Choroid plexus epithelial cell (primary cell): ENCODE results near the gene ADAT1.

Source experiments
- DNase-seq: peaks from one replicate; pipeline ENCODE4 v3.0.0-alpha.2; 2010; ENCODE audit warnings: low read depth
- H3K4me3 ChIP-seq: 2 replicates; pipeline ENCODE4 v1.5.1; 2011; ENCODE audit warnings: low read depth, mild to moderate bottlenecking, control low read depth, low read length, moderate library complexity
- CTCF ChIP-seq: conservative IDR thresholded peaks from 2 replicates; pipeline ENCODE4 v1.5.1; 2011; ENCODE audit warnings: low read depth, mild to moderate bottlenecking, control low read depth, inconsistent platforms, low read length, moderate library complexity

ADAT1 gene

GRCh38 chr16:75556431-75556950 lies 66.6 kb downstream of the ADAT1 start:
- H3K4me3 ChIP-seq: peak overlapping the region; percentile 81
- TF ChIP-seq CTCF: no peak

GRCh38 chr16:75555707-75556430 lies 67.2 kb downstream of the ADAT1 start, which contains the start of gene TMEM231:
TSS of gene TMEM231 (minus strand) at chr16:75556252. CDS start at chr16:75556209, 43 bp downstream.
- peak within 1 kb of the TSS; percentile 81 for H3K4me3 ChIP-seq
- peak; percentile 95 for DNase-seq
- TF ChIP-seq CTCF: no peak

More at GRCh38 chr16:75556431-75556950, 66.6 kb downstream of the ADAT1 start:
- no peak for DNase-seq

DNA sequence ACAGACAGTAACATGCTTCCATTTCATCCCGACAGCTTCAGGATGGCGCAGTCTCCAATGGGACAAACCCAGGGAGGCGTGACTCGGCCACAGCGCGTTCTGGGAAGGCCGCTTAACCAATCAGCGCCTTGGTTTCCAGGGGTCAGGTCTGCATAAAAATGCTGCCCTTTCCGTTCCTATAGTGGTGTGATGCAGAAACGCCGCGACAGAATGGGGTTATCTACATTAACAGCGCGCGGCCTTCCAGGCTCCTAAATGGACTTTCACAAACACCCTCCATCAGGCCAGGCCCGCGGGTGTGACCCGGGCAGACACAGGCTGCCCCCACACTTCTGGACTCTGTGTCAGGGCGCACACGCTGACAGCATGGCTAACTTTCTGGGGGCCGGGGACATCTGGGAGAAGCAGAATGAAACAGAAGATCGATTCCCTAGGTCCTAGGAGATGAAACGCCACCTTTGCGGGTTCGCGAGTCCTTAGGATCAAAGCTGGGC lies 67.8 kb downstream of the ADAT1 start:
- DNase-seq: peak; percentile 91
- no peak for TF ChIP-seq CTCF

DNA sequence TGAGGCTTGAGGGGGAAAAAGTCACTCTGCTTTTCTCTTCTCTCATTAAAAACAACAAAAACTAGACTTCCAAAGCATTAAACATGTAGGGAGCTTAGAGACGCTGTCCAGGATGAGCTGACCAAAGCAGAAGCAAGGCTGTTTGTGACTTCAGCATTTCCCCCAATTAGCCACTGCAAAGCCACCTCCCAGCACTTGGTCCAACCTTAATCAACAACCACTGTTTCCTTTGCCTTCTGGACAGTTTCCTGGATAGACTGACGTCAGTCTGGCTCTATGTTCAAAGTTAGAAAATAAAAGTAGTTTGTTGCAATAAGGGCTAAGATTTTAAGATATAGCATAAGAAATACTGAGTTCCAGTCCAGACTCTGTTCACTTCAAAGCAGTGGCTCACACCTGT lies 70.1 kb downstream of the ADAT1 start:
- TF ChIP-seq CTCF: no peak
- DNase-seq: no peak
- H3K4me3 ChIP-seq: no peak overlapping the region

More for the DNA sequence above, 67.8 kb downstream of the ADAT1 start:
- H3K4me3 ChIP-seq: peak overlapping the region; percentile 81

GRCh38 chr16:75550211-75550662 lies 72.8 kb downstream of the ADAT1 start:
- peak; percentile 91 for DNase-seq
- H3K4me3 ChIP-seq: no peak overlapping the region
- peak; percentile 92 for TF ChIP-seq CTCF
